Measurements from ENCODE around the gene HAS3.
"Not testable (repeated sequence)": the region's sequence is repeated elsewhere in the genome, so short reads cannot be mapped to it uniquely, and the experiment has no call there.

Gene HAS3

DNA sequence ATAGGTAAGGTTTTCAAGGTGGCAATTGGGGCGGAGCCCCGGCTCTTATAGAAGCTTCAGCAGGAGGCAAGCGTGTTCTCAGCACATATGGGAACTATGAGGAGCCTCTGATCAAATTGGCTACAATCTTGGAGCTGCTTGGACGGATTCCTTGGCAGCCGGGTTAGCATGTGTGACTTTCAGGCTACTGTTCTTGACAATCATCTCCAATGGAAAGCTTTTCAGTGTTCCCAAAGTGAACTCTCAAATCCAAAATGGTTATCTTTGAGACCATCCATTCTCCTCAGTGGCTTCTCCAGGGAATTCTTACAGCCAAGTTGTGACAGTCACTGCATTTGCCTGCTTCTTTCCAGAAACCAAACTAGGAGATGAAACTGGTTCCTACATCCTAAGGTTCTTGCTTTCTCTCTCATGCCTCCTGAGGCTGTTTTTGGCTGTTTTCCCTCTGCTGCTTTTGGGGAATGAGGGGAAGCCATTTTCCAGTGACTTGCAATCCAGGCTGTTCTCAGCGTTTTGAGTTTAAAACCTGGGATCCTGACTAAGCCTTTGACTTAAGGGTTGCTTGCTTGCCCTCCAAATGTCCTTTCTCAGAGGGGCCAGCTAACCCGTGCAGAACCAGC, 10.9 kb downstream of the HAS3 start:
- no peak for DNase-seq (ENCODE audit: low read depth)

DNA sequence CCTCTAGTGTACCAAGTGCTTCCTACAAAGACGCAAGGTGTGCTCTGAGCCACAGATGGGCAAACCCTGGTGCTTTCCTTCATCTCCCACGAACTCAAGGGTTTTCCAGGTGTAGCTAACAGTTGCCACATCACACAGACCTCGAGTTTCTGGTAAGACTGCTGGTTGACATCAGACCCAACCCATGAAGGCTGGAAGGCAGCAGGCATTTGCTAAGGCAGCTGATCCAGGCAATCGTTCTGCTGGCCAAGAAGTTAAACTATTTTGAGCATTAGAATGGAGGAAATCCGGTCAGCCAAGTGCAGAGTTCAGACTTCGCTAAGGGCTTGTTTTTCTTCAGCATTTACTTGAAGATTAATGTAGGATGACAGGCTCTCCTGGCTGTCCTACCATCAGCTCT, 11.5 kb downstream of the HAS3 start:
- no peak for DNase-seq (ENCODE audit: low read depth)

DNA sequence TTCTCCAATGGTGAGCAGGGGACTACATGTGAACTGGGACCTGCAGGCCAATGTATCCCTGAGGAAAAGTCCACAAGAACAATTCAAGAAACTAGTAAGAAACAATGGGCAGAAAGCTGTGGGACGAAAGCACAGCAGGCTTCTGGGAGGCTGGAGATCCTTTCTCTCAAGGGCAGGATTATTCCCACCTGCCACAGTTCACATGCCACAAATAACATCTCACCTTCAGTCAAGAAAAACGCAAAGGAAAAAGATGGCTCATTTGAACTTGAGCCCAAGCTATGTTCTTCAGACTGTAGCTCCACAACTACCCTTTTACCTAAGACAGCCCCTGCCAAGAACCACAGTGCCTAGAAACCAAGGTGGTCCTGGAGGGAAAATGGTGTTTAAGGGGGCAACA, 13.0 kb downstream of the HAS3 start:
- no peak for DNase-seq (ENCODE audit: low read depth)

DNA sequence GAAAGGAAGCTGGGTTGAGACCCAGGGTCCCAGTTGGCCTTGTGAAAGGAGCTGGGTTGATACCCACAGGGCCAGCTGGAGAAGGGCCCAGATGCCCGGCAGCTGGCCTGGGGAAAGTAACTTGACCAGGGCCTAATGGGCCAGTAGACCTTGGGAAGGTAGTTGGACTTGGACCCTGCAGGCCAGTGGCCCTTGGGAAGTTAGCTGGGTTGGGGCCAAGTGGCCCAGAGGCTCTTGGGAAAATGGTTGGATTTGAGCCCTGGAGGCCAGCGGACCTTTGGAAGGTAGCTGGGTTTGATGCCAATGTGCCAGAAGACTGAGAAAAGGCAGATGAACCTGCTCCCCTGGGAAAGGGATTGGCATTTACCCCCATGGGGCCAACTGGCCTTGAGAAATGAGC, 13.5 kb downstream of the HAS3 start:
- DNase-seq (ENCODE audit: low read depth): no peak

DNA sequence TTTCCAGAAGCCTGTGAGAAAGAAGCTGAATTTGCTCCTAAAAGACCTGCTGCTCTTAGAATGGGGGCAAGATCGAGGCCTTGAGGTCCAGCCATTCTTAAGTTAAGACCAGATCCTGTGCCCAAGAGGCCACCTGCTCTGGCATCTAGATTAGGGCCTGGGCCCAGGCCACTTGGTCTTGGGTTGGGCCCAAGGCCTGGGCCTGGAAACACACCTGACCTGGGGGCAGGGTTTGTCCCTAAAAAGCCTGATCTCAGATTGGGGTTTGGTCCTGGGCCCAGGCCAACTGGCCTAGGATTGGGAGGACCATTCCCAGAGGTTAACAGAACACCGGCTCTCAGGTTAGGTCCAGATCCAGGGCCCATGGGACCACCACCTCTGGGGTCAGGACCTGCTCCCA, 14.1 kb downstream of the HAS3 start:
- DNase-seq (ENCODE audit: low read depth): no peak

DNA sequence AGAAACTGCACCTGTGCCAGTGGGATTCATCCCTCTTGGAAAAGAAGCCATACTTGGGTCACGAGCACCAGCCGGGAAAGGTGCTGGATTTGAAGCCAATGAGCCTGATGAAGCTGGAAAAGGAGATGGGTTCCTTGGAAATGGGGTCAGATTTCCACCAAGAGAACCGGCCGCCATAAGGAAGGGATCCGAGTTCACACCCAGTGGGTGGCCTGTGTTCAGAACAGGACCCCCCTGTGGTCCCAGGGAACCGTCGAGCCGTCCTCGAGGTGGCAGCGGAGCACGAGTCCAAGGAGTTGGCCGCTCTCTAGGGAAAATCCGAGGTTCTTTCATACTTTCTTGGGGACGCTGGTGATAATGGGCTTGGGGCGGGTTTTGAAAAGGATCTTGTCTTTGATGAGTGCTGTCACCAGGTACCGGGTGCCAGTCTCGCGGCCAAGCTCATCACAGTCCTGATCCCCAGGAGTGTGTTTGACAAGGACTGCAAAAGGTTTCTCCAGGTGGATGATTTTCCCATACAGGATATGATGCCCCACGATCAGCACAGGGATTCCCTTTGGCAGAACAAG, 14.7 kb downstream of the HAS3 start:
- no peak for DNase-seq (ENCODE audit: low read depth)

DNA sequence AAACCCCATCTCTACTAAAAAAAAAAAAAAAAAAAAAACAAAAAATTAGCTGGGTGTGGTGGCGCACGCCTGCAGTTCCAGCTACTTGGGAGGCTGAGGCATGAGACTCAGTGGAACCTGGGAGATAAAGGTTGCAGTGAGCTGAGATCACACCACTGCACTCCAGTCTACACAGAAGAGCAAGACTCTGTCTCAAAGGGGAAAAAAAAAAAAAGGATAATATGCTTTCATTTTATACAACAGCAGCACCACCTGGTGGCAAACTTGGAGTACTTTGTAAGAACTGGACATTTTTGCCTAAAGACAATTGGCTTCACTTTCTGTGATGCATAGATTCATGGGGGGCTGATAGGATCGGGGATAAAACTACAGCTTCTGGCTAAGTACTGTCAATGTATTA, 18.5 kb downstream of the HAS3 start:
- DNase-seq (ENCODE audit: low read depth): peak; percentile 43

DNA sequence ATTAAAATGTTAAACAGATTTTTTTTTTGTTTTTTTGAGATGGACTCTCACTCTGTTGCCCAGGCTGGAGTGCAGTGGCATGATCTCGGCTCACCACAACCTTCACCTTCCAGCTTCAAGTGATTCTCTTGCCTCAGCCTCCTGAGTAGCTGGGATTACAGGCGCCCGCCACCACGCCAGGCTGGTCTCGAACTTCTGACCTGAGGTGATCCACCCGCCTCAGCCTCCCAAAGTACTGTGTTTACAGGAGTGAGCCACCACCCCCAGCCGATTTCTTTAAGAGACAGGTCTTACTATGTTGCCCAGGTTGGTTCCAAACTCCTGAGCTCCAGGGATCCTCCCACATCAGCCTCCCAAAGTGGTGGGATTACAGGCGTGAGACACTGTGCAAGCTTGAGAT, 19.0 kb downstream of the HAS3 start:
- not testable (repeated sequence) for DNase-seq (ENCODE audit: low read depth)

DNA sequence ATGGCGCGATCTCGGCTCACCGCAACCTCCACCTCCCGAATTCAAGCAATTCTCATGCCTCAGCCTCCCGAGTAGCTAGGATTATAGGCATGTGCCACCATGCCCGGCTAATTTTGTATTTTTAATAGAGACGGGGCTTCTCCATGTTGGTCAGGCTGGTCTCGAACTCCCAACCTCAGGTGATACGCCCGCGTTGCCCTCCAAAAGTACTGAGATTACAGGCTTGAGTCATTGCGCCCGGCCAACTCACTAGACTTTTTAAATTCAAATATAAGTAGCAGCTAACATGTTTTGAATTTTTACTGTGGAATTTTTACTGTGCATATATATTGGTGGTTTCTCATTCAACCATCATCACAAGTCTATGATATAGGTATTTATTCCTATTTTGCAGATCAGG, 19.5 kb downstream of the HAS3 start:
- DNase-seq (ENCODE audit: low read depth): not testable (repeated sequence)

DNA sequence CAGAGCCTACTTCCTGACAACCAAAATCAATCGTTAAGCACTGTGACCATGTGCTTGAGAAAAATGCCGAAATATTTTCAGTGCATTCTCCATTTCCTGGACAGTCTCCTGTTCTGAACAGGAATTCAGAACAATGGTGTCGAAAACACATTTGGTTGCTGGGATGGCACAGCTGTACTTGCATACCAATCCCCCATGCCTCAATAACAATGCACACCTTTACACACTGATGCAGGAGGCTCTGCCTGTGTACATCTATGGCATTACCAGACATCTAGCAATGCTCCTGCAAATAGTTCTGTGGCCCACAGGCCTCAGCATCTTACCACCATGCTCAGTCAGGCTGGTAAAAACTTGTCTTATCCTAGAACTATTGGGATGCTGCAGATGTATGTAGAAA, 20.8 kb downstream of the HAS3 start:
- DNase-seq (ENCODE audit: low read depth): no peak

DNA sequence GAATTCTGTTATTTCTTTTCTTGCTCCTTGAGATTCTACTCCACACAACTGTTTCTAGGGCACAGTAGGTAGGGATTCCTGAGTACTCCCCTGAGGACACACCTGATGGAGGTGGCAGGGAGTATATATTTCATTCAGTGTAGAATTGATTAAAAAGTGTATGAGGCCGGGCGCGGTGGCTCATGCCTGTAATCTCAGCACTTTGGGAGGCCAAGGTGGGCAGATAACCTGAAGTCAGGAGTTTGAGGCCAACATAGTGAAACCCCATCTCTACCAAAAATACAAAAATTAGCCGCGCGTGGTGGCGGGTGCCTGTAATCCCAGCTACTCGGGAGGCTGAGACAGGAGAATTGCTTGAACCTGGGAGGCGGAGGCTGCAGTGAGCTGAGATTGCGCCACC, 21.3 kb downstream of the HAS3 start:
- not testable (repeated sequence) for DNase-seq (ENCODE audit: low read depth)

DNA sequence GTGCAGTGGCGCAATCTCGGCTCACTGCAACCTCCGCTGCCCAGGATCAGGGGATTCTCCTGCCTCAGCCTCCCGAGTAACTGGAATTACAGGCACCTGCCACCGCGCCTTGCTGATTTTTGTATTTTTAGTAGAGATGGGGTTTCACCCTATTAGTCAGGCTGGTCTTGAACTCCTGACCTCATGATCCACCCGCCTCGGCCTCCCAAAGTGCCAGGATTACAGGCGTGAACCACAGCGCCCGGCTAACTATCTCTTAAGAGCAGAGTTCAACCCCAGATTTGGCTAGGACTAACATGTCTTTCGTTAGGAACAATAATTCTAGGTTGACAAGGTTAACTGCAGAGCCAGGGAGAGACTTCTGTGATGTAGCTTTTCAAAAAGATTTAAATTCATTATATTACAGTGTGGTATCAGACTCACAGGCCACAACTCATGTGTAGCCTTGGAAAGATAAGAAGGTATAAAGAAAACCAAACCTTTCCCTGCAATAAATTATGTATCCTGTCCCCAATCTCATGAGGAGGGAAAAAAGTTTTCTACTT, 22.6 kb downstream of the HAS3 start:
- no peak for DNase-seq (ENCODE audit: low read depth)

DNA sequence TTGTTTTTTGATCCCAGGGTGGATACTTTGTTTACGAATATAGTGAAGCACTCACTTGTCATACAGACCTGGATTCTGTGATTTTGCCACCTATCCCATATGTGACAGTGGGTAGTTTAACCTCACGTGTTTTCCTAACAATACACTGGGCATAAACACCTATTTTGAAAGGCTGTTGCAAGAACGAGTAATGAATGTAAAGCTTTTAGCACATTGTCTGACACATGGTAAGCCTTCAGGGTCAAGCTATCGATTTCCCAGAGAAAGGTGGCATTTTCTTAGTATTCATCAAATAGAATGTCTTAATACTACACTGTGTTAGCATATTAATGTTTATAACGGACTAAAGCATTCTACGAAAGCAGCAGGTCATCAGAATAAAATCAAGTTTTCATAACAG, 25.0 kb downstream of the HAS3 start:
- DNase-seq (ENCODE audit: low read depth): no peak

DNA sequence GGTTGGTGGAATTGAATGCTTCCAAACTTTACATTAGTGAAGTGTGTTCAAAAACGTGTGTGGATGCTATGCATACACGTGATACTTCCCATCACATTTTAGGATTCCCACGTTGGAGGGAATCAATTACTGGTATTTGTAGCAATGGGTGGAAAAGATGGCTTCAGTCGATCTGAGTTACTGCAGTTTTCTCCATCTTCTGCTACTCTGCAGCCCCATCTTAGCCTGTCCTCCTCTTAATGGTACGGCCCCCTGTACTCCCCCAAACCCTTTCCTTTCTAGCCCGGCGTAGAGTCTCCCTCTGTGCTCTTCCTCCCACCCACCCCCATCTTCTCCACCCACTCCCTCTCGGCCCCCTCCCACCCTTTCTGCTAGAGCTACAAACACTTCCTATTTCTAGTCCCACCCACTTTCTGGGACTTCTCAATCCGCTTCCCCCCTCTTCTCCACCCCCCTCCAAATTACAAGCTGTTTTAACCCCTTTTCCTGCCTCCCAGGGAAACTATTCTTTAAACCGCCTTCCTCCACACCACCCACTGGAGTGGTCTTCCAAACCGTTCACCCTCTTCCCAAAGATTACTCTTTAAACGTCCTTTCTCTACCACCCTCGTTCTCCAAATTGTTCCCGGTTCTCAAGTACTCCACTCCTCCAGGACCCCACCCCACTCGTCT, 25.9 kb downstream of the HAS3 start:
- DNase-seq (ENCODE audit: low read depth): no peak

DNA sequence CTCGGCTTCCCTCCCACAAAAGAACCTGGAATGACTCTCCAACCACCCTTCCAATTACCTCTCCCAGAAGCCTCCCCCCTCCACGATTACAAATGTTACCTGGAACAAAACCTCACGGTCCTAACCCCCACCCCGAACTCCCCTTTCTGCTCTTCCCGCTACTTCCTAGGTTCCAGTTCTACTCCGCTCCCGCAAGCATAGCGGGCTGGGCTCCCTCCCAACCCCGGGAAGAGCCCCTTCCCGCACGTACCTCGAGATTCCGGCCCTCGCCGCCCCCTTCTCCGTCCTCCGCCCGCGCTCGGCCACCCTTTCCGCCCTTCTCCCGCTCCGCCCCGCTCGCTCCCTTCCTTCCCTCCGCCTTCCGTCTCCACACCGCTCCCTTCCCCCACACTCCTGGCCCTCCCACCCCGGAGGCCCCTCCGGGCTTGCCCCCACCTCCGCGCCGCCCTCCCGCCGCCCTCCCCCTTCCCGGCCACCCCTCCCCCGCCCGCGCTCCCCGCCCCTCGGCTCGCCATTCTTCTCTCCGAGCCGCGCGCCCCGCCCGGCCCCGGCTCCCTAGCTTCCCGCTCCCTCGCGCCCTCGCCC, 26.5 kb downstream of the HAS3 start:
- DNase-seq (ENCODE audit: low read depth): peak; percentile 41

DNA sequence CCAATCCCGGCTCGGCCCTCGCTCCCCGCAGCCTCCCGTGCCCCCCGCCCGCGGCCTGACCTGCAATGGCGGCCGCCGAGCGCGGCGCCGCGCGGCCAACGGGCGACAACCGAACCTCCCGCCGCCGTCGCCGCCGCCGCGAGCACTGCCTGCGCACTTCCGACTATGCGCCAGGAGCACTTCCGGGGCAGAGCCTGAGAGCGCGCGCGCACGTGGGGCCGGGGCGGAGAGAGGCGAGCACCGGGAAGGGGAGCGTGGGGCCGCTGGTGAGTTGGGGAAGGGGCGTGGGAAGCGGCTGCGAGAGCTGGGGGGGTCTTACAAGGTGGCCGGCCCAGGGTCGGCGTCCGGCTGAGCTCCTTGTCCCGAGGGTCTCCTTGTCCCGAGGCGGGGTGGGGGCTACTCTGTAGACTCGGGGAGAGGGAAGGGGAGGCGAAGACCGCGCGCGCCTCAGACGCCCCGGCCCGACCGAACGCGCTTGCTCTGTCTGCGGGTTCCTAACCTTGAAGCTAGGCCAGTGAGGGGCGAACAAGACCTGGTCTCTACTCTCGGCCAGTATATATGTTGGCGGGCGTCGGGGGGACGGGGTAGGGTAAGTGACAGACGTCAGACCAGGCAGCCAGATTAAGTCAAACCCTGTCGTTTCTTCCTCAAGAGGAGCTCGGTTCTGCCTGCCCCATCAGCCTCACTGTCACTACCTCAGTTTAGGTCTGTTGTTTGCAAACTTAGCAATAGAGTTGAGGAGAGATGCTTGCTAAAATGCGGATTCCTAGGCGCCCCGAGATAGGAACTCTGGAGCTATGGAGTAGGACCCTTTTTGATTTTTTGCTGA, 27.2 kb downstream of the HAS3 start, which contains the start of the genes CHTF8 and UTP4:
TSS of gene CHTF8 (minus strand) at position 165 of the 829 bp plus-strand sequence. CDS start 11,130 bp downstream, outside the sequence.
TSS of gene UTP4 (plus strand) at position 226 of the 829 bp plus-strand sequence. CDS start 811 bp downstream, outside the sequence.
- DNase-seq (ENCODE audit: low read depth): peak; percentile 79

DNA sequence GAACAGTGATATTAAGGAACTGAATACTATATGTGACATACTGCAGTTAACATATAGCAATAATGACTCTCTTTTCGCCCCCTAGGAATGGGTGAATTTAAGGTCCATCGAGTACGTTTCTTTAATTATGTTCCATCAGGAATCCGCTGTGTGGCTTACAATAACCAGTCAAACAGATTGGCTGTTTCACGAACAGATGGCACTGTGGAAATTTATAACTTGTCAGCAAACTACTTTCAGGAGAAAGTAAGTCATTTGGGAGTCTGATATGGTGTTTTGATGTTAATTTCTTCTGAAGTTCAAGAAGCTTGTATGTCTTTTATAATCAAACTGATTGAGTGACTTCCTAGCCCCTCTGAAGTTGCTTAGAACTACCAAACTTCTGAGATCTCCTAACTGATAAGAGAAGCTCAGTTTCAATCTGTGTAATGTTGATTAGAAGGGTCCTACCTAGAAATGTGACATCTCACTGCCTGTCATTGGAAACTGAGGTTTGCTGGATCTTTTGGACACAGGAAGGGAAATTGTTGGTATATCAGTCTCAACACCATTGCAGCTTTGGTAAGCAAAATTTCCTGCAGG, 28.0 kb downstream of the HAS3 start:
- no peak for DNase-seq (ENCODE audit: low read depth)

DNA sequence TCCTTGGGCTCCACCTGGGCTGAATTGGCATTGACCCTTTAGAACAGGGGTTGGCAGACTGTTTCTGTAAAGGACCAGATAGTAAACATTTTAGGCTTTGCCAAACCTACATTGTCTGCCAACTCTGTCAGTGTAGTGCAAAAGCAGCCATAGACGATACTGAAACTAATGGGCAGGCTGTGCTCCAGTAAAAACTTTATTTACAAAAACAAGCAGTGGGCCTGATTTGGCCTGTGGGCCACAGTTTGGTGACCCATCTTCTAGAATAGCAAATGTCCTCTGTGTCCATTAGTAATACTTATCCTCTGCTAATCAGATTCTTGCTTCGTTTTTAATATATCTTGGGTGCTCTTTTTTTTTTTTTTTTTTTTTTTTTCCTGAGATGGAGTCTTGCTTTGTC, 33.2 kb downstream of the HAS3 start:
- DNase-seq (ENCODE audit: low read depth): no peak

DNA sequence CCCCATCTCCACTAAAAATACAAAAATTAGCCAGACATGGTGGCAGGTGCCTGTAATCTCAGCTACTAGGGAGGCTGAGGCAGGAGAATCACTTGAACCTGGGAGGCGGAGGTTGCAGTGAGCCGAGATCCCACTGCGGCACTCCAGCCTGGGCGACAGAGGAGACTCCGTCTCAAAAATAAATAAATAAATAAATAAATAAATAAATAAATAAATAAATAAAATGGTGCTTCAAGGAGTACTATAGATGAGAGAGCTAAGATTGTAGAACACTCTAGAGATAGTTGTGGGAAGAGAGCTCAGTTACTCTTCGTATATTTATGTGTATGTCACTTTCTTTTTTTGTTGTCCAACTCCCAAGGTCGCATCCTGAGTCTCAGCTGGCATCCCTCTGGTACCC, 34.0 kb downstream of the HAS3 start:
- DNase-seq (ENCODE audit: low read depth): not testable (repeated sequence)

DNA sequence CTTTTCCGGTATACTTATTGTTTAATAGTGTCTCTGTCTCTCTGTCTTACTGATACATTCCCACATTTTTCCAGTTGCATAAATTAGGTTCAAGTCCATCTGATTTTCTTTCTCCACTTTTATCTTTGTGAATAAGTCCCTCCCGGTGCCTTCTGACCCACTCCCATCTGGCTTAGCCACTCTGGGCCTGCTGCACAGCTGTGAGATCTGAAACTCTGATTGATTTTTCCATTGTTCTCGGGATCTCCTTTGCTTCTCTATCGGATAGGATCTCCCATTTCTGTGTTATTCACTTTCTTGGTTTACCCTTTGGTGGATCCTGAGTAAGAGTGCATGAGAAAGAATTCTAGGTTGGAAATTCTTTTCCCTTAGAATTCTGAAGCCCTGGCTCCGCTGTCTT, 35.6 kb downstream of the HAS3 start:
- no peak for DNase-seq (ENCODE audit: low read depth)

DNA sequence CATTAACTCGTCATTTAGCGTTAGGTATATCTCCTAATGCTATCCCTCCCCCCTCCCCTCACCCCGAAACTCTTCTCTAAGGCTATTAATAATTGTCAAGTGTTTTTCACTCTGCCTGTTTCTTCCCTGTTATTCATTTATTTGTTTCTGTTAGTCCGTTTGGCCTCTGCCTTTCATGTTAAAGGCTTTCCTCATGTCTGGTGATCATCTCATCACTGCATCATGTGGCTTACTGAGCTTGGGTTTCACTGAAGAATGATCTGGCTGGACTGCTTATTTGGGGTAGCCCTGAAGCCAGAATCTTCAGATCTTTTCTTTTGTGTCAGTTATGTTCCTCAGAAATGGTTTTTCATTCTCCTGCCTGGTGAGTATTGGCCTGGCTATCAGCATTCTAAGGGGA, 36.5 kb downstream of the HAS3 start:
- DNase-seq (ENCODE audit: low read depth): no peak

DNA sequence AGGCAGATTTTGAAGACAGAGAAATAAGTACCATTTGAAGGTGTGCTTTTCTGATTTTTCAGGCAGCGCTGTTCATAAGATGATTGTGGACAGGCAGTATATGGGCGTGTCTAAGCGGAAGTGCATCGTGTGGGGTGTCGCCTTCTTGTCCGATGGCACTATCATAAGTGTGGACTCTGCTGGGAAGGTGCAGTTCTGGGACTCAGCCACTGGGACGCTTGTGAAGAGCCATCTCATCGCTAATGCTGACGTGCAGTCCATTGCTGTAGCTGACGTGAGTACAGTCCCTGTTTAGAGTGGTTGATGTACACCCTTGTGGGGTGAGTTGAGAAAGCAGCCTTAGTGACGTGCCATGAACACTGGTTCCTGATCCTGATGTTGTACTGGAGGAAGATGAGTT, 37.7 kb downstream of the HAS3 start:
- DNase-seq (ENCODE audit: low read depth): no peak

Data from activated gamma-delta T cell treated with anti-CD3 and anti-CD28 coated beads, Interleukin-2, amount 50 U/mL, for 16 hours (primary cell).